GM21576 (cell line): Measurements from ENCODE around the gene PIP5K1C.

Experiments
- ATAC-seq: cut with Tn5 transposase; IDR thresholded peaks from one replicate; pipeline ENCODE4 v1.9.1; 2021; ENCODE audit warnings: mild to moderate bottlenecking, moderate library complexity; ENCODE audit not compliant: unreplicated experiment

Gene PIP5K1C

DNA sequence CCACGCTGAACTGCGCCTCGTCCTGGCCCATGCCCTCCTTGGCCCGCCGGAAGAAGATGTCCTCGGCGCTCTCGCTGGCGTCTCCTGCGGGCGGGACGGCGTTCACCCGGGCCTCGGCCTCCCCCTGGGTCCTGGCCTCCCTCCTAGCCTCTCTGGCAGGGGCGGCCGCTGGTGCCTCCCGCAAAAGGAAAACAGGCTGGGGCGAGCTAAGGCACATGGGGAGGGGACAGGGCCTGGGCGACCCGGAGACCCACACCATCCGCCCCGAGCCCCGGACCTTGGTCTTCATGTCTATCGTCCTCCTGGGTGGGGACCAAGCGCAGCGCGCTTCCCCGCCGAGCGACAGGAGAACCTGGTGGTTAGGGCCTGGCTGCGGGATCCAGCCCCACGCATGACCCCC is 87.9 kb downstream of the PIP5K1C start:
- no peak for ATAC-seq

DNA sequence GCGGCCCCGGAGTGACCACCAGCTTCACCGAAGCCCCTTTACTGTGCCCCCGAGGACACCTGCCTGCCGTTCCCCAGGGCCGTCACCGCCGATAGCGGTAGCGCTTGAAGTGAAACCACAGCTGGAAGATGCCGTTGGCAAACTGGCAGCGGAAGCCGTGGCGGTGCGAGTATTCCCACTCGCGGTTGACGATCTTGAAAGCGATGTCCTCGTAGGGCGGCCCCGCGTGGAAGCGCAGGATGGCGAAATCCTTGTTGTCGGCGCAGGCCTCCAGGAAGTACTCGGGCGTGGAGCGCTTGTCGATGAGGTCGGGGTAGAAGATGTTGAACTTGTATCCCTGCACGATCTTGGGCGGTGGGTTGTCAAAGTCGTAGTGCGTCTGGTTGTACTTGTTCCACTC is 88.4 kb downstream of the PIP5K1C start:
- no peak for ATAC-seq

DNA sequence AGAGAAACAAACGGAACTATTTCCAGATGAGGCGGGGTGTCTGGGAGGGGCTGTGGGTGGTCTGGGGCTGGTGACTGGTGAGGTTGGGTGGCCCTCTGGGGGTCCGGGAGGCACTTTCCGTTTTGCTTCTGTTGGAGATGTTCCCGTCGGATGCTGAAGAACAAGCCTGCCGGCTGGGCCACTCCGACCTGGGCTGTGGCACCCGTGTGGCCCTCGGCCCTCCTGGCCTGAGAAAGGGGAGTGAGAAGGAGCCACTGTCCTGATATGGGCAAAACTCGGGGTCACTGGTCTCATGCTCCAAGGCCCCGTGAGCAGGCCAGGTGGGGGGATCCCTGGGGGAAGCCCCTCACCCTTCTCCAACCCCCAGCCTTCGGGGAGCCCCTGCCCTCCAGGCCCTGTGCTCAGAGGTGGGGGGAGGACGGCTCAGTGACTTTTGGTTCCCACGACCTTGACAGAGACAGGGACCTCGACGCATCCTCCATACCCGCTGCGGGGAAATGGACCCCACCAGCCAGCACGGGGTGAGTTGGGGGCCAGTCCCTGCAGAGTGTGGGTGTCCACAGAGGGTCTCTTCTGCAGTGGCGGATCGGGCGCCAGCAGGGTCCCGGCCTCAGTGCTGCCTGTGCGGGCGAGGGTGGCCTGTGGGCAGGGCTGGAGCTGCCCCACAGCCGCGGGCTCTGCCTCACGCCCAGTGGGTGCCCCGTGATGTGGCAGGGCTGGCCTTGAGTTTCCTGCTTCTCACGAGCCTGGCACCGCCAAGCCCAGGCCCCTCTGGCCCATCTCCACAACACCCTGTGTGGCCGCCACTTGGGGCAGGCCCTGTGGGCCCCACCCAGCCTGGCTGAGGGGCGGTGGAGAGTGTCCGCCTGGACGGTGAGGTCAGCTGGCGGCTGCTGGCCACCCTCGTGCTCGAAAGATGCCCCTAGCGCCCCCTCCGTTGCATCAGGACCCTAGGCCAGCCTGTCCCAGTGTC is 89.2 kb downstream of the PIP5K1C start:
- ATAC-seq, result no peak

DNA sequence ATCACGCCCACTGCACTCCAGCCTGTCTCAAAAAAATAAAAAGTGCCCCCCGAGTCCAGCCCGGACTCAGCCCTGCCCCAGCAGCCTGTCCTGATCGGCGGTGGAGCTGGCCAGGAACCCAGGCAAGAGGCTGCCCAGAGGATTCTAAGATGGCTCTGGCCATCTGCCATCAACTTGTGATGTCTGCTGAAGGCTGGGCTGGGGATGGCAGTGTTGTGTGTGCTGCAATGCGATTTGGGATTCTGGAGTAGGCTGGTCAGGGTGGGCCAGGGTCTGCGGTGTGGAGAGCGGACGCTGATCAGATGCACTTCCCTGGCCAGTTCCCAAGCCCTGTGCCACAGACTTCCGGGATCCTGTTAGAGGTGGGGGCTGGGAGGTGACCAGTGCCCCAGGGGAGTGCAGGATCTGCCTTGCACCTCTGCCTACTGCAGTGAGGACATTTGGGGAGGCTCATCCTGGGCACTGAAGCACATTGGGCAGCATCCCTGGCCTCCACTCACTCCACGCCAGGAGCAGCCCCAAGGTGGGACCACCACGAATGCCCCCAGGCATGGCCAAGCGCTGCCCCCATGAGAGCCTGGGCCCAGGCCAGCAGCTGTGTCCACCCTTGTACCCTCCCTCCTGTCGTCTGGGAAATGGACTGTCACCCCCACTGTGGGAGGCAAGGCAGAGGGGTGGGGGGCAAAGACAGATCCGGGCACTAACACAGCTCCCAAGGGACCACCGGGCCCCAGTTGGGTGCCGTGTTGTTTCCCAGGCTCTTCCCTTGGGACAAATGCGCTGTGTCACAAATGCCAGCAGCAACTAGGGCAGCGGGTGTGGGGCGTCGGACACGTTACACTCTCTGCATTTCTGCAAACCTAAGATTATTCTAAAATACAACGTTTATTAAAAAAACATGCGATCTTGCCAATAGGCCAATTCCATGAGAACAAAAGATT is 90.2 kb downstream of the PIP5K1C start:
- ATAC-seq, result no peak

DNA sequence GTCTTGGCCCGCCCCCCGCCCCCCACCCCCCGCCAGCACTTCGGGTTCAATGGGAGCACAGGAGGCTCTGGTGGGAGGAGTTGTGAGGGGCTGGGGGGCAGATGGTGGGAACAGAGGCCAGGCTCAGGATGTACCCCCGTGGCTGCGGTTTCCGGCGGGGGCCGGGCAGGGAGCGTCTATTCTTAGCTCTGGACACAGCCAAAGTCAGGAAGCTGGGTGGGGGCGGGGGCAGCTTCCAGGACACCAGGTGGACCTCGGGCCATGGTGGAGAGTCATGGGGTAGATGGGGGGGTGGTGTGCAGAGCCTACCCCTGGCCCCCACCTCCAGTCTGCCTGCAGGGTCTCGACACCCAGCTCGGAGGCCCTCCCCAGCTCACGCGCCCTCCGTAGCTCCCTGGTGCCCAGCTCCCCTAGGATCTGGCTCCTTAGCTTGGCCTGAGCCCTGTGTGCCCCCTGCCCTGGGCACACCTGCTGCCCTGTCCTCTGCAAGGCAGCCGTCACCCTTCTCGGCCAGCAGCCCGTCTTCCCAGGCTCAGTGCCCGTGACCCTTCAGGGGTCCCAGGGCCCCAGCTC is 91.4 kb downstream of the PIP5K1C start:
- no peak for ATAC-seq

DNA sequence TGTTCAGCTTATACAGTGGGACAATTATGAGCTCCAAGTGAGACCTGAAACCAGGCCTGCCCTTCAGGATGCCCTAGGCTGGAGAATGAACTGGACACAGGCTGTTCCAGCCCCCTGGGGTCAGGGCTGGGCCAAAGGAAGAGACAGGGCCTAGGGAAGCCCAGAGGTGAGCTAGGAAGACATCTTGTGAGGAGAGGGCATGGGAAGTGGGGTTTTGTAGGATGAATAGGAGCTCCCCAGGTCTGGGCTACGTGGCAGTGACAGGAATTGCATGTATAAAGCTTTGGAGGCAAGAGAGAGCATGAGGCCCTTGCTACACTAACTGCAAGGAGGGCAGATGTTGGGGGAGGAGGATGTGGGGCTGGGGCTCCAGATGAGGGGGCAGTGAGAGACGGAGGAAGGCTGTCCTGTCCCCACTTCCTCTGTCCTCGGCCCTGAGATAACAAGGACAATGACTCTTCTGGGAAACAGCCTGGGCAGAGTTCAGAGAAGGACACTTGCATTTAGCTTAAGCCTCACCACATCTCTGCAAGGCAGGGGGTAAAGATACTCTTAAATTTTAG is 92.1 kb downstream of the PIP5K1C start:
- ATAC-seq, result no peak

DNA sequence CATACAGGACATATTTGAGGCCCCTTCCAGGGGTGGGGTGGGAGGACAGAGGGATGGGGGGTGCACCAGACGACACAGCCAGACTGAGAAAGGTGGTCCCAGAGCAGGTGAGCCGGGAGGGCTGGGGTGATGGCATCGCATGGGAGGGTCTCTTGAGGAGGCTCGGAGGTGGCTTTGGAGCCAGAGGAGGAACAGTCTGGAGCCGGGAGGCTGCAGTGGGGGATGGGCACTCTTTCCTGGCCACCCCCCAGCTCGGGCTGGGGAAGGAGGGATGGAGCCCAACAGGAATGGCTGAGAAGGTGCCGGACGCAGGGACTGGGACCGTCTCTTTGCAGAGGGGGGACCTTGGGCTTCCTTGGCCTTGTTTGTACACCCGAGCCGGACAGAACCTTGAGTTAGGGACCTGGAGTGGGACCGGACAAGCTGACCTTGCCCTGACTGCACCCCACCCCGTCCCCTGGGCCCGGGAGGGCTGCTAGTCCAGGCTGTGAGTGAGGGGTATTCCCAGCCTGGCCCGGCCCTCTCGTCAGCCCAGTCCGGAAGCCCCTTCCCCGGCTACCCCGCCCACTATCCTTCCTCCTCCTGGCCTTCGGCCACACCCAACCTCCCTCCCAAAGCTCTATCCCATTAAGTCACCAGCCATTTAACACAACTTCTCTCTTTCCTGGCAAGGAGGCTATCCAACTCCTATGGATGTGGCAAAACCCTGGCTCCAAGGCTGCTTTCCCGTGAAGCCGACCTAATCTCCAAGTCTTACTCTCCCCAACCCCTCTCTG is 92.8 kb downstream of the PIP5K1C start:
- no peak for ATAC-seq

DNA sequence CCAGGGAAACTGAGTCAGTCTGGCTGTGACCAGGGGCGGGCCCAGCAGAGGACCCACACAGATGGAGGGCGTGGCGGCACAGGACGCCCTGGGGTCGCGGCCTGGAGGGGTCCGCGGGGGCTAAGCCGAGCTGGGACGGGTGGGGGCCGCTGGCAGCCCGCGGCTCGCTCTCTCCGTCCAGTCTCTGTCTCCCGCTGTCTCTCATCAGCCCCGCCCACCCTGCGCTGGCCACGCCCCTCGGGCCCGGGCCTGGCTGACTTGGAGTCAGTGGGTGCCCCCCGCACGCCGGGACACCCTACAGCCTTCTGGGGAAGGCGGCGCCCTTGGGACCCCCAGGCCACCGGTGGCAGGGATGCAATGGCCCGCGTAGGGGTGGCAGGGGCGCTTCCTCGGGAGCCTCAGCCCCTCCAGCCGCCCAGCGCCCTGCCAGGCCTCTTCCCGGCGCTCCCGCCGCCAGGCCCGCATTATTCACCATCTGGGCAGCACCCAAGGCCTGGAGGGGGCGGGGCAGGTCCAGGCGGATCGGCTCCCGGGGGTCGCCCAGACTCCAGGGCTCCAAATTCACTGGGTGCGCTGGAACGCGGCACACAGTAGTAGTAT is 93.5 kb downstream of the PIP5K1C start, which contains the start of gene TBXA2R:
TBXA2R (minus strand) TSS at position 186 of the 600 bp plus-strand sequence. CDS start 6,241 bp downstream, outside the sequence.
- no peak for ATAC-seq

DNA sequence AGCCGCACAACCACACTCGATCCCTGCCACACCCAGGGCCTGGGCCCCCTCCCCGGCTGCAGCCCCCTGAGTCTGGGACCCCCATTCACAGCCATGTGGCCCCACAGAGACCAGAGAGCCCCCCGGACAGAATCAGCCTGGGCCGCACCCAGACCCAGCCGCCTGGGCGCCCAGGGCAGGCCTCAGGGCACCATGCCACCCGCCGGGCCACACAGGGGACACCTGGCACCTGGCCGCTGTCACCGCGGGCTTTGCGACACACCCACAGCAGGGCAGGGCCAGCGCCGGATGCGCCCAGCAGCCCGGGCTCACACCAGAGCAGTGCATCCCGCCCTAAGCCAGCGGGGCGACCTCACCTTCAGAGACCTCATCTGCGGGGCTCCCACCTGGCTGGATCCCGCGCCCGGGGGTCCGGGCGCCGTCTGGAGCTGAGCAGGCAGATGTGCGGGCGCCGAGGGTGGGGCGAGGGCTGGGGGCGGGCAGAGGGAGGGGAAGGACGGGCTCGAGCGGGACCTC is 94.0 kb downstream of the PIP5K1C start:
- no peak for ATAC-seq

DNA sequence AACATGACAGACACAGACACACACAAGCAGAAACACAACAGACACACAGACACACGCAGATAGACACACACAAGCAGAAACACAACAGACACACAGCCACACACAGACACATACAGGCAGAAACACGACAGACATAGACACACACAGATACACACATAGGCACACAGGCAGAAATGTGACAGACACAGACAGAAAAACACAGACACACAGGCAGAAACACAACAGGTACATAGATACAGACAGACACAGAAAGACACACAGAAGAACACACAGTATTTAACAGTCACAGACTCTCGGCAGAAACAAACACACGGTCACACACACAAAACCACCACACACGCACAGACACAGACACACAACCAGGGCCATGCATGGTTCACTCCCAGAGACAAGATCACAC is 94.5 kb downstream of the PIP5K1C start:
- ATAC-seq, result no peak

DNA sequence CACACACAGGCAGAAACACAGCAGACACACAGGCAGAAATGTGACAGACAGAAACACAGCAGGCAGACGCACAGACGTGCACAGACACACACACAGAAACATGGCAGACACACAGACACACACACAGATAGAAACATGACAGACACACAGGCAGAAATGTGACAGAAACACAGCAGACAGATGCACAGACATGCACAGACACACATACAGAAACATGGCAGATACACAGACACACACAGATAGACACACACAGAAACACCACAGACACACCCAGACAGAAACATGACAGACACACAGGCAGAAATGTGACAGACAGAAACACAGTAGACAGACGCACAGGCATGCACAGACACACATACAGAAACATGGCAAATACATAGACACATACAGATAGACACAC is 94.9 kb downstream of the PIP5K1C start:
- no peak for ATAC-seq

DNA sequence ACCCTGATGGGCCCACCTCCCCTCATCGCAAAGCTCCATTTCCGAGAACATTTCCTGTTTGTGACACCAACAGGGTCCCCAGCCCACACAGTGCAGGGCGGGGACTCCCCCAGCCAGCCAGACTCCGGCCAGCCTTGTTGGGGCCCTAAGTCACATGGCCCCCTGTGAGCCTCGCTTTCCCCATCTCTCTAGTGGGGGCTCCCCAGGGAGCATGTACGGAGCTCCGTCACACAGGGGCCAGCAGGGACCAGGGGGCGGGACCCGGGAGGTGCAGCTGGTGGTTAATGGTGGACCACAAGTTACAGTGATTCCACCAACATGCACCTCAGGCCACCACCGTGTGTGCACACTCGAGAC is 95.3 kb downstream of the PIP5K1C start:
- ATAC-seq, result no peak

DNA sequence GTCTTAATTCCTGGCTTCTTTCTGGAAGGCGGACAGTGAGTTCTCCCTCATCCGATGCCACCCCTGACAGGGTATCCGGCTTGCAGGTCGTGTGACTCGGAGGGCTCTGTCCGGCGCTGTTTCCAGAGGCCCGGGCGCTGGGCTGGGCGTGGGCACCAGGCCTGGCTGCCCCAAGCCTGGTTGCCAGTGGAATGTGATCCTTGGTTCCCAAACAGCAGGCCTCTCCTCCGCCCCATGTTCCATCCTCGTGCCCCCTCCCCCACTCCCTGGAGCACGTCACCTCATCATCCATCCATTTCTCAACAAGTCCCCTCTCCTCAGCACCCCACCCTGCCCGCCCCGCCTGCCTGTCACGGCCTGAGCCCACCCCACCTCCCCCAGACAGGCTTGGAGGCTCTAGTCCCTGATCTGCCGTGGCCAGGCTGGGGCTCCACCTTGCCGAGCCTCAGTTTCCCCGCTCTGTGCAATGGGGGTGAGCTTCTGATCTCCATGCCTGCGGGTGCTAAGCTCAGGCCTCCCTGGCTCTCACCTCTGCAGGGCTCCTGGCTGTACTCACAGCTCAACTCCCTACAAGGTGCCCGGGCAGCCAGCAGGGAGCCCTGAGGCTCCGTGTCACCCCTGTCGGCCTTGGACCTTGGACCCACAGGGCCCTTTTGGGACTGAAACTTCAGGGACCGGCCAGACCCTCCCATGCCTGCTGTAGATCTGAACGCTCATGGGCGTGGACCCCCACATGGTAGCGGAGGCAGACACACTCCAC is 95.9 kb downstream of the PIP5K1C start:
- no peak for ATAC-seq

DNA sequence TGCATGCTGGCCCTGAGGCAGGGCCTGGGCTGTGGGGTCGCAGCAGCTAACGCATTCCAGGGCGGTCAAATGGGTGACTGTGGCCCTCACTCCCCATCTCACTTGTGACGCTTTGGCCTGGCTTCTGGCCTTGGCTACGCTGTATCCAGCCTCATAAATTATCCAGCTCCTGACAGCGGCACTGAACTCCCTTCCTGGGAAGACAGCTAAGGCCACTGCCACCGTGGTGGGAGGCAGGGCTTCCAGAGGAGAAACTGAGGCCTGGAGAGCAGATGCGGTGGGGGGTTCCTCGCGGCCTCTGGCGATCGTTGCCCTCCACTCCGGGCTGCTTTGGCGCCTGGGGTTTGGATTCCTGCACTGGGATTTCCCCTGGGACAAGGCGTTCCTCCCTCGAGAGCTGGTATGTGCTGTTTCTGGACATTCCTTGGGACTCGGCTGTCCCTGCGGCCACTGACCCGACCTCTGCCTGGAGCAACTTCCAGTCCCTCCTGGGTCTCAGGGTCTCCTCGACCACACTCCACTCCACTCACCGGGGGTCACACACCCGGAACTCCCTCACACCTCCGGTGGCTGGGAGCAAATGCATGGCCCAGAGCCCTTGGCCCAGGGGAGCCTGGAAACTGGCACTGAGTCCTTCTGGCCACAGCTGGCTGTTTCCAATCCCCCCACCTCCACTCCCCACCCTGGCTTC is 97.0 kb downstream of the PIP5K1C start:
- no peak for ATAC-seq

DNA sequence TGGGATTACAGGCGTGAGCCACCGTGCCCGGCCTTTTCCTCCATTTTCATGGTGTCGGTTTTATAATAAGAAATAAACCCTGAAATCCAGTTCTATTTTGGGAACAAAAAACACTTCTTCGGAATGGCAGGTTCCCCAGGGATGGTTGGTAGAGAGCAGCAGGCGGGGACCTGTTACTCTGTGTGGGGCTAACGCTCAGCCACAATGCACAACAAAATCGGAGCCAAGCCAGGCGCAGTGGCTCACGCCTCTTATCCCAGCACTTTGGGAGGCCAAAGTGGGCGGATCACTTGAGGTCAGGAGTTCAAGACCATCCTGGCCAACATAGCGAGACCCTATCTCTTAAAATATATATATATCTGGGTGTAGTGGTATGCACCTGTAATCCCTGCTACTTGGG is 99.2 kb downstream of the PIP5K1C start:
- no peak for ATAC-seq

DNA sequence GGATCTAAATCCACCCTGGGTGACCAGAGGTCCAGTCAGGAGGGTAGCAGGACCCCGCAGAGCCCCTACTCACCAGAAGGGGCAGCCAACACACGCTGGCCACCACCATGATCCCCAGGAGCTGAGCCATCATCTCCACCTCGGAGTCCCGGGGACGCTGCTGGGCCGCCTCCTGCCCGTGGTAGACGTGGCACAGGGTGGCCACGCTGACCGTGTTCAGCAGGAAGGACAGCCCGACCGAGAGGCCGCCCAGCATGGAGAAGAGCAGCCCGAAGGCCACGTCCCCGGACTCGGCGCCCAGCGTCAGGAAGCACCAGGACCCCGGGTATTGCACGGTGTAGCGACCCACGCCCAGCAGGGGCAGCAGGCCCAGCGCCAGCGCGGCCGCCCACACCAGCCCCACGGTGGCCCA is 100.5 kb downstream of the PIP5K1C start:
- ATAC-seq, result no peak

DNA sequence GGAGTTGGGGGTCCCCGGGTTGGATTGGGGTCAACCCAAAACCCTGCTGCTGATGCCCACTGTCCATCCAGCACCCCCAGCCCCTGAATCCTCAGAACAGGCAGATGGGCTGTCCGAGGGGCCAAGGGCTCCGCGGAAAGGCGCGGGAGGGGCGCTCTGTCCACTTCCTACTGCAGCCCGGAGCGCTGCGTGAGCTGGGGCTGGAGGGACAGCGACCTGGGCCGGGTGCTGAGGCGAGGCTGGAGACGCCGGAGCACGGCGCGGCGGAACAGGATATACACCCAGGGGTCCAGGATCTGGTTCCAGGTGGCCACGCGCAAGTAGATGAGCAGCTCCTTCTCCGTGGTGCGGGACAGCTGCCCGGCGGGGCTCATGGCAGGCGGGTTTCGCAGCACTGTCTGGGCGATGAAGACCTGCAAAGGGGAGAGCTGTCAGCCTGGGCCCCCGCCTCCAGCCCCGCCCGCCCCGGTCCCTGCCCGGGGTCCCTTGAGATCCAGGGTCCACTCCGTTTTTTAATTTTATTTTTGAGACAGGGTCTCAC is 104.7 kb downstream of the PIP5K1C start:
- no peak for ATAC-seq

DNA sequence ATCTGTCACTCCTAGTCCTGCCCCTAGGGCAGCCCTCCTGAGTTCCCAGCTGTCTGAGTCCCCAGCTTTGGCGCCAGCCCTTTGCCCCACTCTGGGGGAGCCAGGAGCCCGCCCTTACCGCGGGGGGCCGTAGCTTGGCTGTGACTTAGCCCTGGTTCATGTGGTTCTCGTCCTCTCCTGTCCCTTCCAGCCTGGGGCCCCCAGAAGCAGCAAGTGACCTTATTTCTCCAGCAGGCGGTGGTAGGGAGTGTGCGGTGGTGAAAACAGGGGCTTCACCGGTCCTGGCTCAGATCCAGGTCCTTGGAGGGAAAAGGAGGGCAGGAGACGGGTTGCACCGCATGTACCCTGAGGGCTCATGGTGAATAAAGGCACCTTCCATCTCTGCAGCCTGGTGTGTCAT is 107.1 kb downstream of the PIP5K1C start:
- no peak for ATAC-seq
